GM12891 (cell line): ENCODE data around the gene TUBE1.
"Not testable (repeated sequence)": the region's sequence is repeated elsewhere in the genome, so short reads cannot be mapped to it uniquely, and the experiment has no call there.

Source experiments
- DNase-seq: peaks from one replicate; pipeline ENCODE4 v3.0.0; 2011; ENCODE audit warnings: low spot score; ENCODE audit not compliant: insufficient read length
- FAIRE-seq: peaks from 2 replicates; lab custom pipeline; 2011; peaks lifted over from hg19 to GRCh38; lab: Jason Lieb, UNC
- PAX5 ChIP-seq: IDR thresholded peaks from 2 replicates; pipeline ENCODE4 v1.6.1; 2011; ENCODE audit warnings: low read length, moderate library complexity, mild to moderate bottlenecking; ENCODE audit not compliant: insufficient read depth, severe bottlenecking
- POLR2A ChIP-seq: IDR thresholded peaks from 2 replicates; pipeline ENCODE4 v1.6.1; 2011; ENCODE audit warnings: low read depth, low read length, control low read depth
- POLR2AphosphoS5 ChIP-seq: IDR thresholded peaks from 2 replicates; pipeline ENCODE4 v1.6.1; 2011; ENCODE audit warnings: low read depth, low read length, control low read depth
- POU2F2 ChIP-seq: IDR thresholded peaks from 2 replicates; pipeline ENCODE4 v1.6.1; 2011; ENCODE audit warnings: low read depth, mild to moderate bottlenecking, control low read depth, low read length, moderate library complexity
- SPI1 ChIP-seq: IDR thresholded peaks from 2 replicates; pipeline ENCODE4 v1.6.1; 2011; ENCODE audit warnings: low read depth, low read length, control low read depth
- TAF1 ChIP-seq: IDR thresholded peaks from 2 replicates; pipeline ENCODE4 v1.6.1; 2011; ENCODE audit warnings: low read depth, low read length, control low read depth

Gene TUBE1

DNA sequence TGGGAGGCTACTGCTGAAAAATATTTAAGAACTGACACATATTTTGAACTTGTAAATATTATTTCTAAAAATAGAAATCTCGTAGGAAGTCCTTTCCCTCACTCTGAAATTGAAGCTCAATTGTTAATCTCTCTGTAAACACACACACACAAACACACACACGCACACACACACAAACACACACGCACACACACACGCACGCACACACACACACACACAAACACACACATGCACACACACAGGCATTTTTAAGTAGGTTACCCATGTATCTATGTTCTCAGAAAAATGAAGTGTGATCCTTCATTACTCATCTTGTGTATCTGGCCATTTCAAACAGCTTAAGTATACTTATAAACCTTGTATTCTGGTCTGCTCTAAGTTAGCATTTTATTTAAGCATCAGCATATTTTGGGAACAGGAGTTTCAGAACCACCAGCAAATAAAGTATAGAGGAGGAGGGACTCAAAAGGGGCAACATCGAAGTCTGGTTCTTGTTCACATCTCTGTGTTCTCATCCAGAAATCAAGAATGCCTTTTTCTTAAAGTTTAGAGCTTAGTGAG, 21.8 kb downstream of the TUBE1 start:
- no peak for DNase-seq
- no peak for FAIRE-seq
- TF ChIP-seq SPI1 = no peak
- no peak for TF ChIP-seq POLR2AphosphoS5
- TF ChIP-seq POLR2A = no peak
- no peak for TF ChIP-seq TAF1
- TF ChIP-seq POU2F2 = no peak
- no peak for TF ChIP-seq PAX5

- TF ChIP-seq TAF1 = no peak
- TF ChIP-seq POLR2AphosphoS5 = no peak
- TF ChIP-seq POLR2A = no peak
- TF ChIP-seq POU2F2 = no peak
- TF ChIP-seq SPI1 = no peak
- DNase-seq = no peak
- FAIRE-seq = no peak
Observed at GRCh38 chr6:112062966-112063365, 24.3 kb downstream of the TUBE1 start.

DNA sequence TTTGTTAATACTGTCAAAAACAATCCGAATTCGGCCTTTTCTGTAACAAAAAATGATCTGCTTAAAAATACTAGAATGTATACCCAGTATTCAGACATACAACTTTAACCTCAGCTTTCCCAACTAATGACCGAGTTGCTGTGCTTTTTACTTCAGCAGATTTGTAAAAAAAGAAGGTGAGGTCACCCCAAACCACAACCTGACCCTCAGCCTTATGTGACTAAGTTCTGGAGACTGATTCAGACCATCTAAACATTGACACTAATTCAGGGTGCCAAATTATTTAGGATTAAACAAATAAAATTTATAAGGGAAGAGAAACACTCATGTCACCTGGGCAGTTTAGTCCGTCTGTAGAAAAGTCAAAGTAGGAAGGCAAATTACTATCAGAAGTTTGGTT, 25.7 kb downstream of the TUBE1 start:
- TF ChIP-seq SPI1 = no peak
- no peak for TF ChIP-seq POLR2AphosphoS5
- no peak for TF ChIP-seq POU2F2
- TF ChIP-seq POLR2A = no peak
- no peak for TF ChIP-seq PAX5
- TF ChIP-seq TAF1 = no peak
- DNase-seq (no peak), FAIRE-seq (no peak)

GRCh38 chr6:112058243-112059032, 28.8 kb downstream of the TUBE1 start:
- no peak for TF ChIP-seq POU2F2
- no peak for DNase-seq
- FAIRE-seq = no peak

GRCh38 chr6:112054555-112055190, 32.6 kb downstream of the TUBE1 start:
- FAIRE-seq (no peak), DNase-seq (no peak)
- TF ChIP-seq POLR2A (no peak), PAX5 (no peak), SPI1 (no peak), POU2F2 (no peak), POLR2AphosphoS5 (no peak), TAF1 (no peak)

- FAIRE-seq = no peak
- no peak for DNase-seq
- TF ChIP-seq POLR2A = no peak
- TF ChIP-seq POLR2AphosphoS5 = no peak
- no peak for TF ChIP-seq TAF1
- TF ChIP-seq PAX5 = no peak
- TF ChIP-seq POU2F2 = no peak
- no peak for TF ChIP-seq SPI1
Observed at GRCh38 chr6:112054001-112054400, 33.3 kb downstream of the TUBE1 start, which contains the start of gene CCN6. TSS of gene CCN6 (plus strand) at chr6:112054104. CDS start at chr6:112054358, 254 bp downstream.

- FAIRE-seq, DNase-seq: not testable (repeated sequence)
Observed at GRCh38 chr6:112051251-112051740, 36.0 kb downstream of the TUBE1 start.

- no peak for FAIRE-seq
- DNase-seq = no peak
- TF ChIP-seq PAX5 = no peak
- no peak for TF ChIP-seq SPI1
- no peak for TF ChIP-seq POU2F2
- no peak for TF ChIP-seq POLR2AphosphoS5
- no peak for TF ChIP-seq TAF1
- no peak for TF ChIP-seq POLR2A
Observed at GRCh38 chr6:112050429-112050828, 36.9 kb downstream of the TUBE1 start.

- DNase-seq = no peak
- TF ChIP-seq TAF1 = no peak
- TF ChIP-seq PAX5 = no peak
- TF ChIP-seq SPI1 = no peak
- no peak for TF ChIP-seq POLR2AphosphoS5
- FAIRE-seq = no peak
Observed at GRCh38 chr6:112049996-112050395, 37.3 kb downstream of the TUBE1 start.
